Measurements from ENCODE around the gene SH3RF1. TPM values are rescaled to one million over a fixed set of nuclear protein-coding genes. Genes with fewer than 3 reads are reported as not detected.

SH3RF1 gene
- total RNA-seq, 1 experiment from 2014 or later, result 11.5 TPM

GRCh38 chr4:169207436-169208089 is 63.2 kb downstream of the SH3RF1 start:
- no peaks in the 10 kb centered on the region for H3K27me3 ChIP-seq (ENCODE audit: control insufficient read depth, insufficient read depth, low read length)
- ATAC-seq (no peak), DNase-seq (ENCODE audit: low read depth, low spot score) (no peak)
- CTCF ChIA-PET, result no interaction called here
- no peaks in the 10 kb centered on the region for H3K36me3 ChIP-seq (ENCODE audit: control insufficient read depth, insufficient read depth, low read length)
- no peaks in the 10 kb centered on the region for H3K9me3 ChIP-seq (ENCODE audit: control insufficient read depth, insufficient read depth, low read depth, low read length)
- TF ChIP-seq REST (IDR thresholded peaks at IDR 0.05; ENCODE audit: insufficient read depth in 1 of 2, low read depth in 2 of 2, low read length in 1 of 2), result no peak
- intact Hi-C loops (cut with micrococcal nuclease; ENCODE audit: unreplicated experiment) (no loop called here), in situ Hi-C loops (cut with HindIII; ENCODE audit: low pct_unique_long_range_greater_than_20kb, low sequenced_read_pairs) (no loop called here)
- H3K27ac ChIP-seq (ENCODE audit: low read length), result no peak overlapping the region
- POLR2A ChIA-PET, result no interaction called here
- H3K4me3 ChIP-seq (ENCODE audit: low read depth in 2 of 2, low read length in 2 of 2), result no peak overlapping the region
- no TSS peak for BruUV-seq (replicated peaks)
- no peaks in the 10 kb centered on the region for H3K4me1 ChIP-seq (ENCODE audit: control insufficient read depth, insufficient read depth, low read length)

- no TSS peak for BruUV-seq (replicated peaks)
- intact Hi-C loops (cut with micrococcal nuclease; ENCODE audit: unreplicated experiment), result no loop called here
These were observed 65.0 kb downstream of the SH3RF1 start for GRCh38 chr4:169205744-169206080.

More at GRCh38 chr4:169205744-169206080, 65.0 kb downstream of the SH3RF1 start:
- TF ChIP-seq POLR2AphosphoS5 (IDR thresholded peaks at IDR 0.05; ENCODE audit: low read depth, low read length) (no peak), TCF7L2 (IDR thresholded peaks at IDR 0.05; ENCODE audit: low read depth, low read length) (no peak), SIN3A (IDR thresholded peaks at IDR 0.05; ENCODE audit: borderline replicate concordance, insufficient read depth, low read depth, low read length) (no peak), REST (IDR thresholded peaks at IDR 0.05; ENCODE audit: insufficient read depth in 1 of 2, low read depth in 2 of 2, low read length in 1 of 2) (no peak), CTCF (IDR thresholded peaks at IDR 0.05) (no peak)
- H3K36me3 ChIP-seq (ENCODE audit: control insufficient read depth, insufficient read depth, low read length), result no peaks in the 10 kb centered on the region
- POLR2A ChIA-PET, result no interaction called here
- CTCF ChIA-PET, result no interaction called here
- in situ Hi-C loops (cut with HindIII; ENCODE audit: low pct_unique_long_range_greater_than_20kb, low sequenced_read_pairs), result no loop called here
- H3K27me3 ChIP-seq (ENCODE audit: control insufficient read depth, insufficient read depth, low read length), result no peaks in the 10 kb centered on the region
- H3K4me3 ChIP-seq (ENCODE audit: low read depth in 2 of 2, low read length in 2 of 2), result no peak overlapping the region
- DNase-seq (ENCODE audit: low read depth, low spot score), result no peak
- no peak for ATAC-seq
- H3K9me3 ChIP-seq (ENCODE audit: control insufficient read depth, insufficient read depth, low read depth, low read length), result no peaks in the 10 kb centered on the region
- peaks cover 5% of the 10 kb centered on the region for H3K4me1 ChIP-seq (ENCODE audit: control insufficient read depth, insufficient read depth, low read length)
- H3K27ac ChIP-seq (ENCODE audit: low read length), result no peak overlapping the region
